Right lung (tissue), 10 donors: ENCODE results near the gene EMSY. TPM values are rescaled to one million over a fixed set of nuclear protein-coding genes. Genes with fewer than 3 reads are reported as not detected.
A peak's percentile ranks its signal among the peaks of the same experiment; 100 is the strongest.
"Not testable (repeated sequence)": the region's sequence is repeated elsewhere in the genome, so short reads cannot be mapped to it uniquely, and the experiment has no call there.

Experiments used
- DNase-seq, 2 donors: peaks; one replicate each; pipeline ENCODE4 v3.0.0-alpha.2; 2013
- long read RNA-seq, 8 donors: transcript quantifications; one replicate each; lab custom pipeline, GENCODE V29; 2026
- polyA plus RNA-seq, 5 donors: library from polyadenylated mRNA; unstranded; fragments of 120-200 nt; gene quantifications; one replicate each; pipeline versions ENCODE4 v1.2.1 to v1.2.3, GENCODE V29; 2013; ENCODE audit warnings: inconsistent platforms in 1 of 5, low replicate concordance in 1 of 5; ENCODE audit not compliant: insufficient read length in 5 of 5, insufficient read depth in 1 of 5

The EMSY gene, protein sequence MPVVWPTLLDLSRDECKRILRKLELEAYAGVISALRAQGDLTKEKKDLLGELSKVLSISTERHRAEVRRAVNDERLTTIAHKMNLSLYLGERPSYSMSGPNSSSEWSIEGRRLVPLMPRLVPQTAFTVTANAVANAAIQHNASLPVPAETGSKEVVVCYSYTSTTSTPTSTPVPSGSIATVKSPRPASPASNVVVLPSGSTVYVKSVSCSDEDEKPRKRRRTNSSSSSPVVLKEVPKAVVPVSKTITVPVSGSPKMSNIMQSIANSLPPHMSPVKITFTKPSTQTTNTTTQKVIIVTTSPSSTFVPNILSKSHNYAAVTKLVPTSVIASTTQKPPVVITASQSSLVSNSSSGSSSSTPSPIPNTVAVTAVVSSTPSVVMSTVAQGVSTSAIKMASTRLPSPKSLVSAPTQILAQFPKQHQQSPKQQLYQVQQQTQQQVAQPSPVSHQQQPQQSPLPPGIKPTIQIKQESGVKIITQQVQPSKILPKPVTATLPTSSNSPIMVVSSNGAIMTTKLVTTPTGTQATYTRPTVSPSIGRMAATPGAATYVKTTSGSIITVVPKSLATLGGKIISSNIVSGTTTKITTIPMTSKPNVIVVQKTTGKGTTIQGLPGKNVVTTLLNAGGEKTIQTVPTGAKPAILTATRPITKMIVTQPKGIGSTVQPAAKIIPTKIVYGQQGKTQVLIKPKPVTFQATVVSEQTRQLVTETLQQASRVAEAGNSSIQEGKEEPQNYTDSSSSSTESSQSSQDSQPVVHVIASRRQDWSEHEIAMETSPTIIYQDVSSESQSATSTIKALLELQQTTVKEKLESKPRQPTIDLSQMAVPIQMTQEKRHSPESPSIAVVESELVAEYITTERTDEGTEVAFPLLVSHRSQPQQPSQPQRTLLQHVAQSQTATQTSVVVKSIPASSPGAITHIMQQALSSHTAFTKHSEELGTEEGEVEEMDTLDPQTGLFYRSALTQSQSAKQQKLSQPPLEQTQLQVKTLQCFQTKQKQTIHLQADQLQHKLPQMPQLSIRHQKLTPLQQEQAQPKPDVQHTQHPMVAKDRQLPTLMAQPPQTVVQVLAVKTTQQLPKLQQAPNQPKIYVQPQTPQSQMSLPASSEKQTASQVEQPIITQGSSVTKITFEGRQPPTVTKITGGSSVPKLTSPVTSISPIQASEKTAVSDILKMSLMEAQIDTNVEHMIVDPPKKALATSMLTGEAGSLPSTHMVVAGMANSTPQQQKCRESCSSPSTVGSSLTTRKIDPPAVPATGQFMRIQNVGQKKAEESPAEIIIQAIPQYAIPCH (N-terminal part only)
- polyA plus RNA-seq = 10 to 100 TPM; 27.5 to 44.7 (median 37.6) TPM
- long read RNA-seq, donor 1, partial matches to known transcripts = 12 of 18 reads
- long read RNA-seq, donor 1, other reads (novel, unspliced or antisense) = 0 of 18 reads
- long read RNA-seq, donor 2, partial matches to known transcripts = 0 of 3 reads
- long read RNA-seq, donor 2, other reads (novel, unspliced or antisense) = 0 of 3 reads
- long read RNA-seq, donor 3, partial matches to known transcripts = 0 of 3 reads
- long read RNA-seq, donor 3, other reads (novel, unspliced or antisense) = 0 of 3 reads
- long read RNA-seq, donor 4 = 0 reads
- long read RNA-seq, donor 5, partial matches to known transcripts = 0 of 8 reads
- long read RNA-seq, donor 5, other reads (novel, unspliced or antisense) = 0 of 8 reads
- long read RNA-seq, donor 6, partial matches to known transcripts = 0 of 3 reads
- long read RNA-seq, donor 6, other reads (novel, unspliced or antisense) = 0 of 3 reads
- long read RNA-seq, donor 7 = 0 reads
- long read RNA-seq, donor 8, partial matches to known transcripts = 0 of 5 reads
- long read RNA-seq, donor 8, other reads (novel, unspliced or antisense) = 0 of 5 reads

DNA sequence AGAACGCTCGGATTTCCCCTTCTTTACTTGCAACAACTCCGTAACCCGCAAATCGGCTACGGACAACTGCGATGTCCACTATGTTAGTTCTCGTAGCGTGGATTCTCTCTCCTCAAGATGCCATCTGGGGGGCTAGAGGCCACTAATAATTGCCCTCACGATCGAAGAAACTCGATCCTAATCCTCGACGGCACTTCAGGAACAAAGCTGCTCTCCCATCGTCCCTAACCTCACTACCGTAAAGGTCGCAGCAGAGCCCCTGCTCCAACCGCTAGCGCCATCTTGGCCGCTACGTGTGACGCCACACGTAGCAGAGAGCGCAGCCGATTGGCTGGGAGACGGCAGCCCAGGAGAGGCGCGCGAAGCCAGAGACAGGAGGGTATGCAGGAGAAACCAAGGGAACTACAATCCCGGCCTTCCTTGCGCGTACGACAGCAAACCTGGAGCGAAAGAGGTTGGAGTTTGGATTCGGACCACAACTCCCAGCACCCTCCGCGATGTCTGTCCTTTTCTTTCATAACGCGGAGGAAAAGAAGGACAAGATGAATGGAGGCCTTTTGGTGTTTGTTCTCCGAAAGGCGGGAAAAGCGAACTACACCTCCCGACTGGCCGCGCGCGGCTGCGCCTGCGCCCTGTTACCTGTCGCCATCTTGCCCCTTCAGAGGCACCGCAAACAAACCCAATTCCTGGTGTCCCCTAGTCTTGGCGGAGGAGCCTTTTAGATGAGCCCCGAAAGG lies at the start of gene EMSY:
TSS of gene EMSY (plus strand) at position 635 of the 737 bp plus-strand sequence. CDS start 1,921 bp downstream, outside the sequence.
- peak; percentile 98 to 99 for DNase-seq

DNA sequence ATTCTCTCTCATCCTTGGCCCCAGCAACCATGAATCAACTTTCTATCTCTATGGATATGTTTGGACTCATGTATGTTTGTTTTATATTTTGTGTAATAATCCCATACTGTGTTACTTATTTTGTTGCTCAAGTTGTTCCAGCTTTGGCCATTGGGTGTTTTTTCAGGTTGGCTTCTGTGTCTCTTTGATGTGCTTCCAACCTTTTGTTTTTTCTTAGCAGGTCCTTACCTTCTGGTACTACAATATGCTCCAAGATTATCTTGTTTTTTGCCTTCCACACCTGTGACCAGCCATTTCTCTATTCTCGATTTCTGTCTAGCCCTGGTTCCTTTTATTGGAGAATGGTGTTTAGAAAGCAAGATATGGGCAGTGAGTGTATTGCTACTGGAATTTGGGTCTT lies 49.5 kb upstream of the EMSY start:
- DNase-seq = no peak

DNA sequence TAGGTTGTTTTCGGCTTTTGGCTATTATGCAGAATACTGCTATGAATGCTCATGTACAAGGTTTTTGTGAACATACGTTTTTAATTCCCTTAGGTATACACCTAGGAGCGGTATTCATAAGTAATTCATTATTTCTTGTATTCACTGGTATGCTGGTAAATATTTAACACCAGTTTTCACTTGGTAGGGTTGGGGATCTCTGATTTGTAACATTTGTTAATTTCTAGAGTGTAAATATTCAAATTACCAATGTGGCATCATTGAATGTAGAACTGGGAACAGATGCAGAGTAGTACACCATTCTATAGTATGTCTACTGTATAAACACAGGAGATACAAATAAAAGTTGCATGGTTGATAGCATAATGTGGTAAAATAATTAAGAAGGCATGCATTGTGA lies 47.4 kb upstream of the EMSY start:
- no peak for DNase-seq

DNA sequence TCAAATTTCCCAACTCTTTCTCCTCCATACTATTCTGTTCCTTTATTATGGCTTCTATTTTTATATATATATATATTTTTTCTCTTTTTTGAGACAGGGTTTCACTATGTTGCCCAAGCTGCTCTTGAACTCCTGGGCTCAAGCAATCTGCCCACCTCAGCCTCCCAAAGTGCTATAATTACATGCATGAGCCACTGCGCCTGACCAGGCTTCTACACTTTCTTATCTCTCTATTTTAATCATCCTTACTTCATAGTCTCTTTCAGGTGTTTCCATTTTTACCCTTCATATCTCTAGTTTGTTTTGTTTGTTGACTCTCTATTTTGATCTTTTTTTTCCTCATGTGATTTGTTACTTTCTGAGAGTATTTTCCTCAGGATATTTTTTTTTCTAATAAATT lies 43.9 kb upstream of the EMSY start:
- no peak for DNase-seq

DNA sequence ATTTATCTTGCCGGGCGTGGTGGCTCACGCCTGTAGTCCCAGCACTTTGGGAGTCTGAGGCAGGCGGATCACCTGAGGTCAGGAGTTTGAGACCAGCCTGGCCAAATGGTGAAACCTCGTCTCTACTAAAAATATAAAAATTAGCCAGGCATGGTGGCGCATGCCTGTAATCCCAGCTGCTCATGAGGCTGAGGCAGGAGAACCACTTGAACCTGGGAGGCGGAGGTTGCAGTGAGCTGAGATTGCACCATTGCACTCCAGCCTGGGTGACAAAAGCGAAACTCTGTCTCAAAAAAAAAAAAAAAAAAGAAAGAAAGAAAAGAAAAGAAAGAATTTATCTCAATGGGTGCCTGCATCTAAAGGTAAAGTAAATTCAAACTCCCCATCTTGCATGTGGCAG lies 43.3 kb upstream of the EMSY start:
- not testable (repeated sequence) for DNase-seq

DNA sequence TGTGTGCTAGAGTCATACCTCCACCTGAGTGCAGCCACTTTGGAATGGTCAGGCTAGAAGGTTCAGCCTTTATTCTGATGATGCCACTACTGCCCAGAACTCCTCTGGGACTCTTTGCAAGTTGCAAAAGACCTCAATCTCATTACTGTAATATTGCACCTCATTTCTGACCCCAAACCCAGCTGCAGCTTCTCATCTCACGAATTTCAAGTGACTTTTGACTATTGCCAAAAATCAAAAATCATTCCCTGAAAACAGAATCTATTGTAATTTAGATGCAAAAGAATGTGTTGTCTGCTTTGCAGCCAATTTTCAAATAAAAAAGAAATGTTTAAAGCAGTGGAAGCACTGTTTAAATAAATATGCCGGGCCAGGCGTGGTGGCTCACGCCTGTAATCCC lies 38.5 kb upstream of the EMSY start:
- DNase-seq = peak; percentile 65 to 74

DNA sequence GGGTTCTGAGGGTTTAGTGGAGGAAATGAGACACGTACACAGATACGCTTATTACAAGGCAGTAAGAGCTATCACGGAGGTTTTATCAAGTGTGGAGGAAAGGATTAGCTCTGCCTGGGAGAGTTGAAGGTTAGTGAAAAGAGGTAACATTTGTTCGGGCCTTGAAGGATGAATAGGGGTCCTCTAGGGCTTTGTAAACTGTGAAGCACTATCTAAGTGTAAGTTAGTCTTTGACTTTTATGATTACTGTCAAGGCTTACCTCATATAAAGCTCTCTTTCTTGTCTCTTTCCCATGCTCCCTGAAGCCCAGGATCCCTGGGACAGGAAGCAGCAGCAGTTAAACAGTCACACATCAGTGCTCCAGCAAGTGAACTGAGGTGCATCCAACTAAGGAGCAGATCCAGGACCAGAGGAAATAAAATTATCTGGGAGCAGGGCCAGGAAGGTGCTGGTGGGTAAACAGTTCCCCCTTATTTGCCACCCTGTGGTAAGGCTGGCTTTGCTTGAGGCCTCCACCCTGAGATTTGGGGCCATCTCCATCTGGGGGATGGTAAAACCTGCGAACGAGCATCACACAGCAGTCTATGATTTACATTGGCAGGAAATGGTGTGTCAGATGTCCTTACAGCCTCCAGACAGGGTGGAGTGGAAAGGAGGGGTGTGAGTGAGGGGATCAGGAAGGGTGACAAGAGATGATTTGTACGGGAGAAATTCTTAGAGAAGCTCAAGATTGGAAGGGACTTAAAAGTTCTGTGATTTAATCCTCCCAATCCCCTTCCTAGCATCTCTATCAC lies 36.5 kb upstream of the EMSY start:
- no peak for DNase-seq

DNA sequence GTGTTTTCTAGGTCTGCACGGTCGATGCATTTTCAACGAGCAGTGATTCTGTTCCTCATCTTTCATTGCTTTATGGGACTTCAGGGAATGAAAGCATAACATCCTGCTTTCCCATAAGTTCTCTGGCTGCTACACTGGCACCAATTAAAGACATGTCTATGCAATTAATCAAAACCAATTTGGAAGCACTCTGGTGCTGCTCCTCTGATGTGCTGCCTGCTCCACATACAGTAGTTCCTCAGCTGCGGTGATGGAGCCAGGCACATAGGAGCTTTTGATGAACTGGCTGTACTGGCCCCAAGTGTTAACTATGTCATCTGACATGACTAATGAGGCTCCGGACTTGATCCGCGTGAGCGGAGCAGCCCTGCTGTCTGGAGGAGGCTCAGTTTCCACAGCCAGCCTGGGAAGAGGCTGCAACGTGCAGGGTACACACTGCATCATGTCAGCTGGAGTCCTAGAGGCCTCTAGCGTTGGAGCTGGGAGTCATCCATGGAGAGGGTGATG lies 33.9 kb upstream of the EMSY start:
- DNase-seq = peak in 1 of 2 donors; percentile 19

DNA sequence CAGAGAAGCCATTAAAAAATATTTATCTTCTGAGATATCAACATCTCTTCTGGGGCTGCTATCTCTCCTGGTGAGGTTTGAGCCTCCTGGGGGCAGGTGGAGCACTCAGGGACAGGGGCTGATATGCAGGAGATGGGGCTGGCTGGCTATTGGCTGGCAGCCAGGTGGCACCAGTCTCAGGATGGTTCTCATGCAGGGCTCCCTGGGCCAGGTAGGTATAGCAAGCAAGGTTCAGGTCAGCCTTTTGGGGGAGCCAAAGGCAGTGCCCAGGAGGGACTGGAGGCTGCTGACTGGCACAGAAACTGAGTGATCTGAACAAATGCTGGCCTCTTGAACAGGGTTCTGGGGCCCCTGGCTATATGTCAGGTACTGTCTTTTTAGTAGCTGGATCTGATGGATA lies 29.7 kb upstream of the EMSY start:
- no peak for DNase-seq

DNA sequence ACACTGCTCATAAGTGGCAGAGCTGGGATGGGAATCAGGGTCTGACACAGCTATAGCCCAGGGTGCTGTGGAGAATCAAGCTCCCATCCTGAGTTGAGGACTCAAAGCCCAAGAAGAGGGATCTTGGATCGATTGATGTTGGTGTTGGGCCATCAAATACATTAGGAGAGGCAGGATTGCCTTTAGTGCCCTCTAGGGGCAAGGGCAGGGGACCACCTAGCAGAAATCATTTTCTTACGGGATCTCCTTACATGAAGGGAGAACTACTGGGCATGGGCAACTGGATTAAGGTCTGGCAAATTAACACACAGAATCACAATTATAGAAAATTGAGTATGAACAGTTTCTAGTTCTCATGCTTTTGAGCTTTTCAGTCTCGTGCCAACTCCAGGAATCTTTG lies 24.9 kb upstream of the EMSY start:
- DNase-seq = no peak

DNA sequence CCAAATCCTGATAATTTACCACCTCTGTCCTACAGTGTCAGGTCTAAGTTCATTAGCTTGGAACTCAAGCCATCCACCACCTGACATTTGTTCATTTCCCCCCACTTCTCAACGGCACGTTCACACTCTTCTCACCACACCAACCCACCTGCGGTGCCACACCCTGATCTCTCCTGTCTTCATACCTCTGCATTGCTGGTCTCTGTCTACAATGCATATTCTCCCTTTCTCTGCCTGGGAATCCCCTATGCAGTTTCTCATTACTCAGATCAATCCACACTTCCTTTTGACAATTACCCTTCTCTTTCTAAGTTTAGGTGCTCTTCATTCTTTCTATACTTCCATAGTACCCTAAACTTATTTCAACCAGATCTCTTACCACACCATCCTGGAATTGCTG lies 20.4 kb upstream of the EMSY start:
- DNase-seq = no peak

DNA sequence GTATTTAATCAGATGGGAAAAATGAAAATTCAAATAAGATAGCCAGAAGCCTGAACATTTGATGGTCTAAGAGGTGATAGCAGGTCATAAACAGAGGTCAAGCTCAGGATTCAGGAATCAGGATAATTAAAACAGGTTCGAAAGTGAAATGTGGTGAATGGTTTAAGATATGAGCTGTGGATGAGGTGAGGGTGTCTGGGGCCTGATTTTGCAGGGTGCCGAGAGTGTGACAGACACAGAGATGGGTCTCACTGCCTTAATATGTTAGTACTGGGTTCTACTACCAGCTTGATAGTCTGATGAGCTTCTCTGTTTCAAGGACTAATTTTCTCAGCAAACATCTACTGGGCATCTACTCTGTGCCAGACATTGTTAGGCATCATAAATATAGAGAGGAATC lies 19.9 kb upstream of the EMSY start:
- no peak for DNase-seq

DNA sequence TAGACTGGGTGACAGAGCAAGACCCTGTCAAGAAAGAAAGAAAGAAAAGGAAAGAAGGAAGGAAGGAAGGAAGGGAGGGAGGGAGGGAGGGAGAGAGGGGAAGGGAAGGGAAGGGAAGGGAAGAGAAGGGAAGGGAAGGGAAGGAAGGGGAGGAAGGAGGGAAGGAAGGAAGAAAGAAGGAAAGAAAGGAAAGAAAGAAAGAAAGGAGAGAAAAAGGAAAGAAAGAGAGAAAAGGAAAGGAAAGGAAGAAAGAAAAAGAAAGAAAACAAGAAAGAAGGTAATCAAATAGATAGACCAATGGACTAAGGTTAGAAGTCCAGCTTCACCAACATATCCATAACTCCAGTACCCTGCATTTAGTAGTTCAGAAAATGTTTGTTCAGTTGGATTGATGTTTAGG lies 18.2 kb upstream of the EMSY start:
- no peak for DNase-seq

DNA sequence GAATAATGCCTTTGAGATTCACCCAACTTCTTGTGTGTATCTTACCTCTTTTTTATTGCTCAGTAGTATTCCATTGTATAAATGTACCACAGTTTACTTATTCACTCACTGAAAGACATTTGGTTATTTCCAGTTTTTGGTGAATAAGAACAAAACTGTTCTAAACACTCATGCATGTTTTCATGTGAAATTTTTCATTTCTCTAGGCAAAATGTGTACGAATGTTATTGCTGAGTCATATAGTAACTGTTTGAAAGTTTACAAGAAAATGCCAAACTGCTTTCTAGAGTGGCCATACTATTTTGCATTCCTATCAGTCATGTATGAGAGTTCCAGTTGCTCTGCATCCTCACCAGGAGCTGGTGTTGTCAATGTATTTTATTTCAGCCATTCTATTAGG lies 8.8 kb upstream of the EMSY start:
- DNase-seq = no peak

DNA sequence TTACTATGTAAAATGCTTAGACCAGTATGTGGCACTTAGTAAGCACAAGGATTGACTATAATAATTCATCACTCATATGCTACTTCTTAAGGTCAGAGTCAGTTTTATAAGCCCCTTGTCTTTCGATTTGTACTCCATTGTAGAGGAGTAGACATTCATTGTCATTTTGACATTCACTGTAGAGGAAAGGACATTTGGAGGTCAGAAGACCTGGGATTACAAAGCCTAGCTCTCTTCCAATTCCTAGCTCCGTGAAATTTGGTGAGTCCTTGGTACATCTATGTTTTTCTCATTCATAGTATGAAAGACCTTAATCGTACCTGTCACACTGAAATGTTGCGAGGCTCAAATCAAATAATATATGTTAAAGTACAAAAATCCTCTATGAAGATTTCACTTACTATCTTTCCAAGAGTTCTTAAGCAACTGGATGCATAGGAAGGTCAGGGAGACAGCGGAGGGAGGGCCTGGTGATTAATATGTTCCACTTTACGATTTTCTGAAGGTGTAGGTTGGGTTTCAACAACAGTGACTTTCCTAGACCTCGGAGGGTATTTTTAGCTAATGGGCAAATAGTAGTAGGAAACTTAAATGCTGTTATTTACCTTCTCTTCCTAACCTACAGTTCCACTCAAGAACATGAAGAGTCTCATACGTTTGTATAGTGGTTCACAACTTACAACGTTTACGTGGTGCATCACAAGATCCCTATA lies 1.4 kb upstream of the EMSY start:
- DNase-seq = peak in 1 of 2 donors; percentile 9

DNA sequence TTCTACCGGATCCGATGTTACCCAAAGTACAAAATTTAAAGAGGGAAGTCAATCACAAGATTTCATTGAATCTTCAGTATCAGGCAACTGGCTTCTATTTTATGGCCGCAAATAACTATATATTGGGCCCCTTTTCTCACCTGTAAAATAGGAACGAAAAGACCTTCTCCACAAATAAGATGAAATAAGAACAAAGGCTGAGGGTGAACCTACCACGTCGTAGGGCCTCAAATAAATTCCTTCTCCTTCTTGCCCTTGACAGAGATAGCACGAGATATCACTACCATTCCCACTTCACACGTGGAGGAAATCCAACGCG lies 794 bp upstream of the EMSY start:
- DNase-seq = no peak

DNA sequence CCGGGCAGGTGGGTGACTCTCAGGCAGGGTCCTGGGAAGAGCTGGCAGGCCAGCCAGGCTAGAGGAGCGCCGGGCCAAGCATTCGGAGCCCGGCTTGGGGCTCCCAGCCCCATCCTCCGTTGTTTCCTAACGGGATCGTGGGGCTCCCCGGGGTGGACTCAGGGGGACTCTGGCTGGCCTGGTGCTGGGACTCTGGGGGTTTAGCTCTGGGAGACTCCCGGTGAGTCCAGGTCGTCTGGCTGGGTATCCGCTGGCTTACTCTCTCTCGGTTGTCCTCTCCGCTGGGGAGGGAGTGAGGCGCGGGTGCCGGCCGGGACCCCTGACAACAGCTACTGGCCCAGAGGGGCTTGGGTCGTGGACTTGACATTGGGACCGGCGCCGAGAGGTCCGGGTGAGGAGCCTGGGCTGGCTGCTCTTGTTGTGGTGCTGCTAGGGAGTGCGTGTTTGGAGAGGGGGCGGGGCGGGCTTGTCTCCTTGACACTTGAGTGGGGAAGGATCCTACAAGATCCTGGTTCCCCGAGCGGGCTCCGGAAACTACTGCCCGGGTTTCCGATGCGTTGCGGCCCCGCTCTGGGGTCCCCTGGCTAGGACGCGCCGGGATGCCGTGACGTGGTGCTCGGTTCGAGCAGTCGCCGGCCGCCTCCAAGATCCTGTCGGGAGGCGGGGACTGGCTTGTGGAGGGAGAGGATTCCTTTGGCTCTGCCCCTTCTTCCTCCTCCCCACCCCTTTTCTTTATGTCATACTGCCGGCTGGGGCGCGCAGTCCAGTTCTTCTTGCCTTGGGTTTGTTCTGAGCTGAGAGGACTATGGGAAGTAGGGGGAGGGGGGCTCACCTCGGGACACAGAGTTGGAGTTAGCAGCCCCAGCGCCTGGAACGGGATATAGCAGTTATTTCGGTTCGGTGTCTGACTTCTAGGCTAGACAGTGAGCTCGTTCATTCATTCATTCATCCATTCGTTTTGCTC lies 585 bp downstream of the EMSY start:
- DNase-seq = peak; percentile 74 to 75
